Measurements from ENCODE around the gene HSD17B8. TPM values are rescaled to one million over a fixed set of nuclear protein-coding genes. Genes with fewer than 3 reads are reported as not detected.

HSD17B8 gene
- total RNA-seq, 2 experiments from 2014 or later, result 11.6 to 18.8 TPM

- Histone ChIP-seq H4K20me1 (ENCODE audit: insufficient read depth, low read length) (no peaks in the 10 kb centered on the region), H3K4me2 (ENCODE audit: low read length) (no peak overlapping the region), H3K9me3 (ENCODE audit: low read length) (no peaks in the 10 kb centered on the region), H3K9me2 (ENCODE audit: insufficient read depth, low read length) (no peaks in the 10 kb centered on the region), H3K4me3 (ENCODE audit: low read depth, low read length, poor library complexity, severe bottlenecking) (no peak overlapping the region), H3K27ac (ENCODE audit: low read depth, low read length, poor library complexity, severe bottlenecking) (no peak overlapping the region), H3K79me2 (ENCODE audit: insufficient read depth, low read depth, low read length) (peaks cover 6% of the 10 kb centered on the region; the same call in 1 of the 2 replicates), H3K4me1 (ENCODE audit: insufficient read depth, low read length, poor library complexity, severe bottlenecking) (peaks cover 23% of the 10 kb centered on the region), H2AFZ (ENCODE audit: low read length) (no peak overlapping the region), H3K36me3 (ENCODE audit: insufficient read depth, low read length) (peaks cover 8% of the 10 kb centered on the region; the same call in 1 of the 2 replicates)
- TF ChIP-seq CTCF (conservative IDR thresholded peaks at IDR 0.05; ENCODE audit: low read length) (no peak), EZH2phosphoT487 (IDR thresholded peaks at IDR 0.05; ENCODE audit: borderline replicate concordance, low read depth, low read length) (no peak)
- no TSS peak for BruUV-seq (replicated peaks)
- DNase-seq (ENCODE audit: low spot score), result no peak
- intact Hi-C loops (cut with micrococcal nuclease; ENCODE audit: unreplicated experiment), result no loop called here
- ChIA-PET POLR2A (no interaction called here), CTCF (ENCODE audit: unreplicated experiment) (no interaction called here)
These were observed 6.7 kb downstream of the HSD17B8 start for GRCh38 chr6:33211136-33211535.

DNA sequence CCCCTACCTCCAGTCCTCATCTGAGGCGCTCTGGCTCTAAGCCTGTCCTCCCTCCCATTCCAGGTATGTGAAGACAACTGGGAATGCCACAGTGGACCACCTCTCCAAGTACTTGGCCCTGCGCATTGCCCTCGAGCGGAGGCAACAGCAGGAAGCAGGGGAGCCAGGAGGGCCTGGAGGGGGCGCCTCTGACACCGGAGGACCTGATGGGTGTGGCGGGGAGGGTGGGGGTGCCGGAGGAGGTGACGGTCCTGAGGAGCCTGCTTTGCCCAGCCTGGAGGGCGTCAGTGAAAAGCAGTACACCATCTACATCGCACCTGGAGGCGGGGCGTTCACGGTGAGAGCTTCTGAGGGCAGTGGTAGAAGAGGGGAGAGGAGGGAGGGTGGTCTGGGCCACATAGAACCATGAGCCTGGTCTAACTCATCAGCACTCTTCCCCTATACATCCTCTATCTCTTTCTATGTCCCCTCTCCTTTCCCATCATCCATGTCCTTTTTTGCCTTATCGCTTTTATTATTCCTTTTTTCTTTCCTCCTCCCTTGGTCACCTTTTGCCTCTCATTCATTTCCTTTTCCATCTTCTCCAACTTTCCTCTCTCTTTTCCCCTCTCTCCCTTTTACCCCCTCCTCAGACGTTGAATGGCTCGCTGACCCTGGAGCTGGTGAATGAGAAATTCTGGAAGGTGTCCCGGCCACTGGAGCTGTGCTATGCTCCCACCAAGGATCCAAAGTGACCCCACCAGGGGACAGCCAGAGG is 7.4 kb downstream of the HSD17B8 start:
- H3K4me1 ChIP-seq (ENCODE audit: insufficient read depth, low read length, poor library complexity, severe bottlenecking), result peaks cover 24% of the 10 kb centered on the region
- no TSS peak for BruUV-seq (replicated peaks)
- intact Hi-C loops (cut with micrococcal nuclease; ENCODE audit: unreplicated experiment), result no loop called here

More for the DNA sequence above, 7.4 kb downstream of the HSD17B8 start:
- TF ChIP-seq EZH2phosphoT487 (IDR thresholded peaks at IDR 0.05; ENCODE audit: borderline replicate concordance, low read depth, low read length), result no peak
- TF ChIP-seq CTCF (conservative IDR thresholded peaks at IDR 0.05; ENCODE audit: low read length), result peak; percentile 33; the same call in 1 of the 2 replicates
- Histone ChIP-seq H3K4me3 (ENCODE audit: low read depth, low read length, poor library complexity, severe bottlenecking) (no peak overlapping the region), H4K20me1 (ENCODE audit: insufficient read depth, low read length) (no peaks in the 10 kb centered on the region), H3K4me2 (ENCODE audit: low read length) (no peak overlapping the region), H2AFZ (ENCODE audit: low read length) (no peak overlapping the region), H3K27ac (ENCODE audit: low read depth, low read length, poor library complexity, severe bottlenecking) (no peak overlapping the region), H3K9me2 (ENCODE audit: insufficient read depth, low read length) (no peaks in the 10 kb centered on the region), H3K9me3 (ENCODE audit: low read length) (no peaks in the 10 kb centered on the region), H3K36me3 (ENCODE audit: insufficient read depth, low read length) (peaks cover 8% of the 10 kb centered on the region; the same call in 1 of the 2 replicates), H3K79me2 (ENCODE audit: insufficient read depth, low read depth, low read length) (peaks cover 6% of the 10 kb centered on the region; the same call in 1 of the 2 replicates)
- ChIA-PET POLR2A (no interaction called here), CTCF (ENCODE audit: unreplicated experiment) (no interaction called here)
- no peak for DNase-seq (ENCODE audit: low spot score)

Data from OCI-LY7 (cell line).